GM23338 (cell line): ENCODE measurements around the gene NUDT6. TPM values are rescaled to one million over a fixed set of nuclear protein-coding genes. Genes with fewer than 3 reads are reported as not detected.

Experiments used
- EZH2 ChIP-seq: fragments of 200-600 bp; sonication (generic); IDR thresholded peaks from one replicate; pipeline ENCODE4 v1.8.0; 2017; ENCODE audit warnings: antibody characterized with exemption, mild to moderate bottlenecking, low read depth; ENCODE audit not compliant: unreplicated experiment
- EZH2phosphoT487 ChIP-seq: fragments of 200-600 bp; sonication (generic); IDR thresholded peaks from one replicate; pipeline ENCODE4 v1.8.1; 2018; ENCODE audit warnings: antibody characterized with exemption; ENCODE audit not compliant: unreplicated experiment
- JUNB ChIP-seq: IDR thresholded peaks from one replicate; pipeline ENCODE4 v1.6.1; 2016; ENCODE audit warnings: antibody characterized with exemption; ENCODE audit not compliant: unreplicated experiment
- NANOG ChIP-seq: IDR thresholded peaks from 2 replicates; pipeline ENCODE4 v1.6.1; 2016; ENCODE audit warnings: antibody characterized with exemption, borderline replicate concordance
- POLR2AphosphoS5 ChIP-seq: IDR thresholded peaks from 2 replicates; pipeline ENCODE4 v1.6.1; 2016; ENCODE audit warnings: antibody characterized with exemption, low read depth
- REST ChIP-seq: IDR thresholded peaks from one replicate; pipeline ENCODE4 v1.6.1; 2018; ENCODE audit warnings: antibody characterized with exemption; ENCODE audit not compliant: unreplicated experiment
- STAT1 ChIP-seq: IDR thresholded peaks from one replicate; pipeline ENCODE4 v1.6.1; 2016; ENCODE audit warnings: antibody characterized with exemption; ENCODE audit not compliant: unreplicated experiment
- ZNF331 ChIP-seq: fragments of 250-450 bp; sonication (Bioruptor Pico); IDR thresholded peaks from 2 replicates; pipeline ENCODE4 v1.5.0; 2020; ENCODE audit warnings: low read depth, mild to moderate bottlenecking, moderate library complexity
- ZNF462 ChIP-seq: fragments of 250-450 bp; sonication (Bioruptor Pico); IDR thresholded peaks from 2 replicates; pipeline ENCODE4 v1.5.0; 2020; ENCODE audit warnings: mild to moderate bottlenecking, moderate library complexity
- polyA plus RNA-seq: library from polyadenylated mRNA; unstranded; fragments of >200 nt; fragmentation: Nextera tagmentation; extraction: Ambion mirVana; gene quantifications from 2 replicates; pipeline ENCODE4 v1.2.1, GENCODE V29; 2016
- total RNA-seq: library from RNA; depleted of rRNA; stranded (reverse); fragments of >200 nt; shearing (Covaris generic); gene quantifications from 2 replicates; pipeline ENCODE4 v1.2.3, GENCODE V29; 2014

NUDT6 gene
- total and polyA plus RNA-seq, 2 experiments from 2014 or later: 4.9 to 9.1 TPM

- TF ChIP-seq ZNF462 (CRISPR knock-in tag) (no peak), JUNB (no peak), NANOG (no peak), EZH2 (no peak), STAT1 (no peak), EZH2phosphoT487 (no peak), REST (no peak), ZNF331 (CRISPR knock-in tag) (no peak), POLR2AphosphoS5 (no peak)
Observed at GRCh38 chr4:122875949-122876348, 46.4 kb downstream of the NUDT6 start (continued).
